ENCODE measurements around the gene TMEM237. TPM values are rescaled to one million over a fixed set of nuclear protein-coding genes. Genes with fewer than 3 reads are reported as not detected.

The TMEM237 gene
- total RNA-seq, 1 donor from 2014 or later = 52.7 TPM

DNA sequence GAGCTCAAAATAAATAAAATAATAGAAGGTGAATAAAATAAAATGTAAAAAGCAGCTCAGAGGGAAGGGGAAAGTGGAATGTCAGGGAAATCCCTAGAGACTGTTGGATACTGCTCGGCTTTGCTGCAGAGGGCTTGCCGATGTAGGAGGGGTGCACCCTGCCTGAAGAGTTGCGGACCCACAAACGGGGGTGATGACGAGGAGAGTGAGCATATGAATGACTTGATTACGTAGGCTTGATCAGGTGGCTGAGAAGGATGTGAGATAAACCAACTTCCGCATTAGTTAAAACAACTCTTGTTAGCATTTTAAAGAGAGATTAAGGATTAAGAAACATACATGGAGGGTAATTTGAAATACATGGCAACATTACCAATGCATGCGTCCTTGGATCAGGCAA is 21.0 kb upstream of the TMEM237 start:
- Mint-ChIP-seq H3K27me3 (ENCODE audit: low read depth) (no peaks in the 10 kb centered on the region), H3K4me3 (no peak overlapping the region), H3K36me3 (no peaks in the 10 kb centered on the region), H3K27ac (no peak overlapping the region), H3K4me1 (no peaks in the 10 kb centered on the region), H3K9me3 (no peaks in the 10 kb centered on the region)
- DNase-seq (ENCODE audit: low spot score in 2 of 2, unreplicated experiment in 2 of 2) = no peak
- TF ChIP-seq, protein P1, sequence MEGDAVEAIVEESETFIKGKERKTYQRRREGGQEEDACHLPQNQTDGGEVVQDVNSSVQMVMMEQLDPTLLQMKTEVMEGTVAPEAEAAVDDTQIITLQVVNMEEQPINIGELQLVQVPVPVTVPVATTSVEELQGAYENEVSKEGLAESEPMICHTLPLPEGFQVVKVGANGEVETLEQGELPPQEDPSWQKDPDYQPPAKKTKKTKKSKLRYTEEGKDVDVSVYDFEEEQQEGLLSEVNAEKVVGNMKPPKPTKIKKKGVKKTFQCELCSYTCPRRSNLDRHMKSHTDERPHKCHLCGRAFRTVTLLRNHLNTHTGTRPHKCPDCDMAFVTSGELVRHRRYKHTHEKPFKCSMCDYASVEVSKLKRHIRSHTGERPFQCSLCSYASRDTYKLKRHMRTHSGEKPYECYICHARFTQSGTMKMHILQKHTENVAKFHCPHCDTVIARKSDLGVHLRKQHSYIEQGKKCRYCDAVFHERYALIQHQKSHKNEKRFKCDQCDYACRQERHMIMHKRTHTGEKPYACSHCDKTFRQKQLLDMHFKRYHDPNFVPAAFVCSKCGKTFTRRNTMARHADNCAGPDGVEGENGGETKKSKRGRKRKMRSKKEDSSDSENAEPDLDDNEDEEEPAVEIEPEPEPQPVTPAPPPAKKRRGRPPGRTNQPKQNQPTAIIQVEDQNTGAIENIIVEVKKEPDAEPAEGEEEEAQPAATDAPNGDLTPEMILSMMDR (IDR thresholded peaks at IDR 0.05; ENCODE audit: unreplicated experiment) = no peak

DNA sequence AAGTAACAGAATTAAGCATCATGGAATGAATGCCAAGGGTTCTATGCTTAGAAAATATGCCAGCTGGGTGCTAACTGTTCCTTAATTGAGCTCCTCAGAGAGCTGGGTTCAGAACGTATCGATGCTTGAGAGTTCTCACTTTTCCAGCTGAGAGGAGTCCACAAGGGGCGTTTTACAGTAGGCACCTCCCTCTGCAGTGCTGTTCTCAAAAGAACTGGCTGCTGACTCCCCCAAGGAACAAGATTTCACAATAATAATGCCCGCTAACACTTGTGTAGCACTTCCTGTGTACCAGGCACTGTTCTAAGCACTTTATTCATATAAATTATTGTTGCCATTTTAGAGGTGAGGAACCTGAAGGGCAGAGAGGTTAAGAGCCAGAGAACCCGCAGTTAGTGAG is 18.1 kb upstream of the TMEM237 start:
- Mint-ChIP-seq H3K27ac (no peak overlapping the region), H3K4me3 (no peak overlapping the region), H3K36me3 (no peaks in the 10 kb centered on the region), H3K27me3 (ENCODE audit: low read depth) (no peaks in the 10 kb centered on the region), H3K4me1 (no peaks in the 10 kb centered on the region), H3K9me3 (no peaks in the 10 kb centered on the region)
- DNase-seq (ENCODE audit: low spot score in 2 of 2, unreplicated experiment in 2 of 2) = no peak
- TF ChIP-seq, protein P1 (IDR thresholded peaks at IDR 0.05; ENCODE audit: unreplicated experiment) = no peak

DNA sequence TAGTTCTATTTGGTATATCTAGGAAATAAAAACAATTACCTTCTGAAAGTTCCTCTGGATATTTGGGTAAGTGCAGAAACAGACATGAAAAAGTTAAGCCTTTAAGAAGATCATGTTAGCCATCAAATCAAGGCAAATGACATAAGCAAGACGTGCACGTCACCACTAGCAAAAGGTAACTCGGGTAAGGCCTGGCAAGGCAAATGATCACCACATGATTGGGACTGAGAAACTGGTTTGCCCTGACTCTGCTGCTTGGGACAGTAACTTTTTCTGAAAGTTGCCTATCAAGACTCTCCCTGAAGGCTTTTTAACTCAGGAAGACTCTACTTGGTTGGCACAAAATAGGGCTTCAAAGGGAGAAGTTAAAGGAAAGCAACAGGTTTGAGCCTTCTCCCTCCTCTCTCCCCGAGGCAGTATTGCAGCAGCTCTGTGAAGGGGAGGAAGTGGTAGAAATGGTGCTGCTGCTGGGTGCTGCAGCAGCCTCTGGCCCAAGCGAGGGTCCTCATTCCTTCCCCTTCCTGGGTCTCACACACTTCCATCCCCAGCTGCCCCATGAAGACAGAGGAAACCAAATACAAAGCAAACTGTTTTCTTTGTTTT is 17.1 kb upstream of the TMEM237 start:
- no peaks in the 10 kb centered on the region for H3K9me3 Mint-ChIP-seq
- H3K36me3 Mint-ChIP-seq = no peaks in the 10 kb centered on the region
- TF ChIP-seq, protein P1 (IDR thresholded peaks at IDR 0.05; ENCODE audit: unreplicated experiment) = no peak
- no peak overlapping the region for H3K4me3 Mint-ChIP-seq
- no peaks in the 10 kb centered on the region for H3K27me3 Mint-ChIP-seq (ENCODE audit: low read depth)
- DNase-seq (ENCODE audit: low spot score in 2 of 2, unreplicated experiment in 2 of 2) = no peak
- H3K27ac Mint-ChIP-seq = no peak overlapping the region
- no peaks in the 10 kb centered on the region for H3K4me1 Mint-ChIP-seq

DNA sequence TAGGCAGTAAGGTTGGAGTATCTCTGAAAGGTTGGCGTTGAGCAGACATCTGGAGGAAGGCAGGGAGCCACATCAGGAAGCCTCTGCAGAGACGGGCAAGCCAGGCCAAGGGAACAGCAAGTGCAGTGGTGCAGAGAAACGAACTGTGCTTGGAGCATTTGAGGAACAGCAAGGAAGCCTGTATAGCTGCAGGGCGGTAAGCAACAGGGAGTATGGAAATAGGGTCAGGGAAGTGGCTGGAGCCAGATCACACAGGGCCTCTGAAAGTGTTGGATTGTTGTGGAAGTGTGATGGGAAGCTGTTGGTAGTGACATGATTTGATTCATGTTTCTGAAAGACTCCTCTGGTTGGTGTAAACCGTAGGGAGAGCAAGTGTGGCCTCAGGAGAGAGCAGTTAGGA is 13.4 kb upstream of the TMEM237 start:
- H3K9me3 Mint-ChIP-seq = no peaks in the 10 kb centered on the region
- peaks cover 2% of the 10 kb centered on the region for H3K27me3 Mint-ChIP-seq (ENCODE audit: low read depth)
- DNase-seq (ENCODE audit: low spot score in 2 of 2, unreplicated experiment in 2 of 2) = no peak
- no peaks in the 10 kb centered on the region for H3K36me3 Mint-ChIP-seq
- peaks cover 7% of the 10 kb centered on the region for H3K4me1 Mint-ChIP-seq
- TF ChIP-seq, protein P1 (IDR thresholded peaks at IDR 0.05; ENCODE audit: unreplicated experiment) = no peak
- H3K4me3 Mint-ChIP-seq = no peak overlapping the region
- H3K27ac Mint-ChIP-seq = no peak overlapping the region

DNA sequence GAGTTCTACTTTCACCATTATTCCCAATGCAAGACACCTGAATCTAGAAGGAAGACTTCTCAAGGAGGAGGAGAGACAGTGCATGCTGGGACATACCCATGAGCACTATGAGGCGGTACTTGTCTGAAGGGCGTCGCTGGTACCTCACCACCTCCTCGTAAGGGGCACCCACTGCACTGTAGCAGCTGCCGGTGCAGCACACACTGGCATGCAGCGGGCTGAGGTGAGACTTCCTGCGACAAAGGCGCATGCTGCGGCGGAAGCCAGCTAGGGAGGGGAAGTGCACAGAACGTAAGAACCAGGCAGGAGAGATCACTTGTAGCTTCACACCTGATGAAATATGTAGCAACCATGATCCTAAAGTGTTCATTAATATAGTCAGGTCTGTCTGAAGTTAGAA is 12.8 kb upstream of the TMEM237 start:
- Mint-ChIP-seq H3K27ac (no peak overlapping the region), H3K4me1 (peaks cover 7% of the 10 kb centered on the region), H3K36me3 (no peaks in the 10 kb centered on the region), H3K9me3 (no peaks in the 10 kb centered on the region), H3K27me3 (ENCODE audit: low read depth) (peaks cover 2% of the 10 kb centered on the region), H3K4me3 (no peak overlapping the region)
- DNase-seq (ENCODE audit: low spot score in 2 of 2, unreplicated experiment in 2 of 2) = no peak
- TF ChIP-seq, protein P1 (IDR thresholded peaks at IDR 0.05; ENCODE audit: unreplicated experiment) = no peak

Measured in mesothelial cell of epicardium (in vitro differentiated cells).